Gastroesophageal sphincter (tissue), 4 donors: ENCODE measurements around the gene LMCD1. TPM values are rescaled to one million over a fixed set of nuclear protein-coding genes. Genes with fewer than 3 reads are reported as not detected.
A peak's percentile ranks its signal among the peaks of the same experiment; 100 is the strongest.

Experiments
- ATAC-seq: fragments of 150-250 bp; one replicate; pipeline ENCODE4 v1.9.1; 2016; ENCODE audit warnings: mild to moderate bottlenecking, moderate library complexity
- H3K27ac ChIP-seq, 4 donors: fragments of 200-600 bp; sonication (generic) in 3 of 4; 1 replicate in 3 of 4; 2 replicates in 1 of 4; pipeline ENCODE4 v1.5.1; 2016 to 2019
- H3K27me3 ChIP-seq: fragments of 200-600 bp; sonication (generic); one replicate; pipeline ENCODE4 v1.5.1; 2019
- H3K36me3 ChIP-seq, 2 donors: fragments of 200-600 bp; sonication (generic); one replicate each; pipeline ENCODE4 v1.5.1; 2019; ENCODE audit warnings: control low read depth in 1 of 2
- H3K4me1 ChIP-seq, 3 donors: fragments of 200-600 bp; sonication (generic); 1 replicate in 2 of 3; 2 replicates in 1 of 3; pipeline ENCODE4 v1.5.1; 2016 to 2019; ENCODE audit warnings: control low read depth in 2 of 3
- H3K4me3 ChIP-seq, 2 donors: fragments of 200-600 bp; sonication (generic); one replicate each; pipeline ENCODE4 v1.5.1; 2019; ENCODE audit warnings: mild to moderate bottlenecking in 1 of 2, moderate library complexity in 1 of 2
- H3K9me3 ChIP-seq, 3 donors: fragments of 200-600 bp; sonication (generic); one replicate each; pipeline ENCODE4 v1.5.1; 2017 to 2019; ENCODE audit warnings: control low read depth in 2 of 3
- EP300 ChIP-seq: sonication (generic); formaldehyde crosslinking; IDR thresholded peaks from one replicate; pipeline ENCODE4 v1.6.1; 2017; ENCODE audit warnings: antibody characterized with exemption, mild to moderate bottlenecking
- POLR2A ChIP-seq, 2 donors: fragments of 450-650 bp; IDR thresholded peaks; one replicate each; pipeline ENCODE4 v1.6.1; 2017; ENCODE audit warnings: antibody characterized with exemption in 2 of 2, mild to moderate bottlenecking in 2 of 2, moderate library complexity in 1 of 2
- POLR2AphosphoS5 ChIP-seq: sonication (generic); formaldehyde crosslinking; IDR thresholded peaks from one replicate; pipeline ENCODE4 v1.6.1; 2017; ENCODE audit warnings: antibody characterized with exemption
- WGBS, 2 donors: methylation state at CpG; one replicate each; pipeline ENCODE4 v1.1.5; 2018; ENCODE audit warnings: low coverage in 1 of 2; 5-methylcytosine and 5-hydroxymethylcytosine counted together
- total RNA-seq, 4 donors: library from RNA; depleted of rRNA; stranded (reverse); fragments of >200 nt; gene quantifications; one replicate each; pipeline ENCODE4 v1.1.0, GENCODE V29; 2016
- TF ChIP-seq, protein P1 (sequence below), 4 experiments: fragments of 200-600 bp in 2 of 4; fragments of 450-650 bp in 2 of 4; sonication (generic) in 1 of 4; IDR thresholded peaks; one replicate each; pipeline ENCODE4 v1.5.1; 2017 to 2019; ENCODE audit warnings: antibody characterized with exemption in 4 of 4, mild to moderate bottlenecking in 2 of 4, moderate library complexity in 2 of 4

Gene LMCD1
- total RNA-seq, 4 donors from 2014 or later: 17.6 to 318 (median 136) TPM

GRCh38 chr3:8618950-8619349, 117.3 kb downstream of the LMCD1 start:
- WGBS, 2 donors: 80% methylated on average over 2 of the region's 4 CpGs; no CpG with 5 or more reads in 1 of the 2 donors
- H3K36me3 ChIP-seq: no peaks in the 10 kb centered on the region
- TF ChIP-seq, protein P1, sequence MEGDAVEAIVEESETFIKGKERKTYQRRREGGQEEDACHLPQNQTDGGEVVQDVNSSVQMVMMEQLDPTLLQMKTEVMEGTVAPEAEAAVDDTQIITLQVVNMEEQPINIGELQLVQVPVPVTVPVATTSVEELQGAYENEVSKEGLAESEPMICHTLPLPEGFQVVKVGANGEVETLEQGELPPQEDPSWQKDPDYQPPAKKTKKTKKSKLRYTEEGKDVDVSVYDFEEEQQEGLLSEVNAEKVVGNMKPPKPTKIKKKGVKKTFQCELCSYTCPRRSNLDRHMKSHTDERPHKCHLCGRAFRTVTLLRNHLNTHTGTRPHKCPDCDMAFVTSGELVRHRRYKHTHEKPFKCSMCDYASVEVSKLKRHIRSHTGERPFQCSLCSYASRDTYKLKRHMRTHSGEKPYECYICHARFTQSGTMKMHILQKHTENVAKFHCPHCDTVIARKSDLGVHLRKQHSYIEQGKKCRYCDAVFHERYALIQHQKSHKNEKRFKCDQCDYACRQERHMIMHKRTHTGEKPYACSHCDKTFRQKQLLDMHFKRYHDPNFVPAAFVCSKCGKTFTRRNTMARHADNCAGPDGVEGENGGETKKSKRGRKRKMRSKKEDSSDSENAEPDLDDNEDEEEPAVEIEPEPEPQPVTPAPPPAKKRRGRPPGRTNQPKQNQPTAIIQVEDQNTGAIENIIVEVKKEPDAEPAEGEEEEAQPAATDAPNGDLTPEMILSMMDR (IDR thresholded peaks at IDR 0.05): no peak
- TF ChIP-seq POLR2A (IDR thresholded peaks at IDR 0.05) (no peak), EP300 (no peak), POLR2AphosphoS5 (no peak)
- peaks cover 0 to 12% (median 5%) of the 10 kb centered on the region in 3 donors for H3K4me1 ChIP-seq
- H3K27ac ChIP-seq: no peak overlapping the region
- H3K4me3 ChIP-seq: no peak overlapping the region
- no peak for ATAC-seq
- H3K27me3 ChIP-seq: no peaks in the 10 kb centered on the region
- no peaks in the 10 kb centered on the region for H3K9me3 ChIP-seq

DNA sequence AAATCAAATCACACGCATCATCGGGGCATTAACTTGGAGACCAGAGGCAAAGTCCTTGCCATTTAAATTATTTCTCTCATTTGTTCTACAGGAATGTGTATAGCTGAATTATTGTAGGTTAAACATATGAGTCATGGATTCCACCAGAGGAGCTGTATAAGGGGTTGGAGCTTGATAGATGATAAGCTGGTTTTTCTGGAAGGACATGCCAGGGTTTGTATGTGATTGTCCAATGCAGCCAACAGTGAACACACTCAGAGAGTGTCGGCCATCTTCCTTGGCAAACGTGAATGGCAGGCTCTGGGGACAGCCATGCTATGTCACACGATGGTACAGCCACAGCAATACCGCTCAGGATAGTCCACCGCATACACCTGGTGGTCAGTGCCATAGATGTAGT, 117.9 kb downstream of the LMCD1 start:
- H3K9me3 ChIP-seq: no peaks in the 10 kb centered on the region
- no peak overlapping the region for H3K4me3 ChIP-seq
- H3K4me1 ChIP-seq: peaks cover 0 to 12% (median 5%) of the 10 kb centered on the region in 3 donors
- no peaks in the 10 kb centered on the region for H3K36me3 ChIP-seq
- TF ChIP-seq EP300: no peak
- no peak for TF ChIP-seq POLR2A (IDR thresholded peaks at IDR 0.05)
- TF ChIP-seq POLR2AphosphoS5: no peak
- TF ChIP-seq, protein P1 (IDR thresholded peaks at IDR 0.05): no peak
- no peaks in the 10 kb centered on the region for H3K27me3 ChIP-seq
- H3K27ac ChIP-seq: no peak overlapping the region
- no peak for ATAC-seq
- 81 to 93% methylated on average over 6 to 7 of the region's 7 CpGs for WGBS, 2 donors

- Histone ChIP-seq H3K4me1 (peaks cover 0 to 12% (median 5%) of the 10 kb centered on the region in 3 donors), H3K27me3 (no peaks in the 10 kb centered on the region), H3K9me3 (no peaks in the 10 kb centered on the region), H3K27ac (no peak overlapping the region), H3K36me3 (no peaks in the 10 kb centered on the region), H3K4me3 (no peak overlapping the region)
- 83% methylated on average over 1 of the region's 3 CpGs; no CpG with 5 or more reads in 1 of the 2 donors for WGBS, 2 donors
- no peak for ATAC-seq
- TF ChIP-seq POLR2A (IDR thresholded peaks at IDR 0.05): no peak
- TF ChIP-seq POLR2AphosphoS5: no peak
- TF ChIP-seq EP300: no peak
- TF ChIP-seq, protein P1 (IDR thresholded peaks at IDR 0.05): no peak
Measured at GRCh38 chr3:8621141-8621540, 119.5 kb downstream of the LMCD1 start.

GRCh38 chr3:8621872-8622271, 120.2 kb downstream of the LMCD1 start:
- Histone ChIP-seq H3K4me1 (peaks cover 0 to 12% (median 5%) of the 10 kb centered on the region in 3 donors), H3K9me3 (no peaks in the 10 kb centered on the region), H3K27me3 (no peaks in the 10 kb centered on the region), H3K4me3 (no peak overlapping the region), H3K27ac (no peak overlapping the region), H3K36me3 (no peaks in the 10 kb centered on the region)
- TF ChIP-seq POLR2AphosphoS5 (no peak), POLR2A (IDR thresholded peaks at IDR 0.05) (no peak), EP300 (no peak)
- TF ChIP-seq, protein P1 (IDR thresholded peaks at IDR 0.05): no peak
- no peak for ATAC-seq
- WGBS, 2 donors: 54 to 63% methylated on average over 3 of the region's 4 CpGs

DNA sequence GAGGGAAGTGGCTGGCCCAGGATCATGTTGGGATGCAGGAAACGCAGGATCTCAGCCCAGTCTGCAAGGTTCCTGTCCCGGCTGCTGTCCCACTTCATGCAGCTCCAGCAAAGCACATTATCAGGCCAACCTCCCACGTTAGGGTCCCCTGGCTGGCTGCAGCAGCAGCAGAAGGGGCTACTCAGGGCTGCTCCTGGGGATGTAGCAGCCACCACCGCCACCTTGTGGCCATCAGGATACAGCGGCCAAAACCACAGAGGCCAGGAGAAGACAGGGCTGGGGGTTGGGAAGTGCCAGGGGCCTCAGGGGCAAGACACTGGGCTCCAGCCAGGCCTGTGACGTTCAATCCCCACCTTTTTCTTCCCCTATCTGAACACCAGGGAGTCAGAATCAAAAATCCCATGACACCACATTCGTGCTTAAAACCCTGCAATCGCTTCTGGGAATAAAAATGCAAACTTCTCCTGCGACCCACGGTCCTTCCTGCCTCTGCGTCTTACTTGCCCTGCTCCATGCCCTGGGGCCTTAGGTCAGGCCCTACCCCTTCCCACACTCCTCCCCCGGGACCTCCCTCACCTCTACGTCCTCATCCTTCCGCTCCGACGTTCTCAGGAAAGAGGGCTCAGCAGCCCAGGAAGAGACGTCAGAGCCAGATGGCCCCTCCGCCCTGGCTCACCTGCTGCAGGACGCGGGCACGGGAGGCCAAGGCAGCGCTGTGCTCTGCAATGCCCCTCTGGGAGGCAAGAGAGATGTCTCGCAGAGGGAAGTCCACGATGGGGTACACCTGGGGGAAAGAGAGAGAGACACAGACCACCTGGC, 121.5 kb downstream of the LMCD1 start:
- TF ChIP-seq POLR2AphosphoS5: no peak
- TF ChIP-seq, protein P1 (IDR thresholded peaks at IDR 0.05): peak in 3 of 4 experiments; percentile 81 to 97 (median 85)
- no peak for TF ChIP-seq EP300
- TF ChIP-seq POLR2A (IDR thresholded peaks at IDR 0.05): no peak
- 9 to 32% methylated on average over 7 of the region's 24 CpGs for WGBS, 2 donors
- H3K4me1 ChIP-seq: peaks cover 0 to 12% (median 5%) of the 10 kb centered on the region in 3 donors
- no peaks in the 10 kb centered on the region for H3K36me3 ChIP-seq
- no peak overlapping the region for H3K4me3 ChIP-seq
- H3K9me3 ChIP-seq: no peaks in the 10 kb centered on the region
- no peaks in the 10 kb centered on the region for H3K27me3 ChIP-seq
- H3K27ac ChIP-seq: no peak overlapping the region
- ATAC-seq: peak; percentile 68
